ENCODE results near the gene ZBP1. TPM values are rescaled to one million over a fixed set of nuclear protein-coding genes. Genes with fewer than 3 reads are reported as not detected.

The ZBP1 gene
- total RNA-seq, 1 experiment from 2014 or later, result not detected

GRCh38 chr20:57619051-57619831 lies 985 bp downstream of the ZBP1 start:
- peak; percentile 42 for DNase-seq (ENCODE audit: low read depth)

GRCh38 chr20:57618764-57619050 lies 1.5 kb downstream of the ZBP1 start:
- no peak for DNase-seq (ENCODE audit: low read depth)

- peak; percentile 61 for DNase-seq (ENCODE audit: low read depth)
These were observed 2.0 kb downstream of the ZBP1 start for GRCh38 chr20:57618091-57618763.

- no peak for DNase-seq (ENCODE audit: low read depth)
These were observed 3.0 kb downstream of the ZBP1 start for GRCh38 chr20:57617079-57617795.

GRCh38 chr20:57616143-57616951 lies 3.9 kb downstream of the ZBP1 start:
- DNase-seq (ENCODE audit: low read depth), result no peak

GRCh38 chr20:57615445-57615811 lies 4.8 kb downstream of the ZBP1 start:
- DNase-seq (ENCODE audit: low read depth), result no peak

- DNase-seq (ENCODE audit: low read depth), result no peak
These were observed 5.5 kb downstream of the ZBP1 start for GRCh38 chr20:57614490-57615444.

- DNase-seq (ENCODE audit: low read depth), result no peak
These were observed 6.7 kb downstream of the ZBP1 start for GRCh38 chr20:57613481-57613921.

GRCh38 chr20:57612916-57613315 lies 7.3 kb downstream of the ZBP1 start:
- DNase-seq (ENCODE audit: low read depth), result no peak

GRCh38 chr20:57612436-57612835 lies 7.8 kb downstream of the ZBP1 start:
- no peak for DNase-seq (ENCODE audit: low read depth)

GRCh38 chr20:57611586-57612311 lies 8.5 kb downstream of the ZBP1 start:
- DNase-seq (ENCODE audit: low read depth), result no peak

GRCh38 chr20:57610261-57610952 lies 9.8 kb downstream of the ZBP1 start:
- no peak for DNase-seq (ENCODE audit: low read depth)

GRCh38 chr20:57609842-57610167 lies 10.4 kb downstream of the ZBP1 start:
- no peak for DNase-seq (ENCODE audit: low read depth)

GRCh38 chr20:57609086-57609841 lies 11.0 kb downstream of the ZBP1 start:
- DNase-seq (ENCODE audit: low read depth), result no peak

- DNase-seq (ENCODE audit: low read depth), result no peak
These were observed 11.7 kb downstream of the ZBP1 start for GRCh38 chr20:57608516-57608915.

- DNase-seq (ENCODE audit: low read depth), result no peak
These were observed 14.3 kb downstream of the ZBP1 start for GRCh38 chr20:57605878-57606277.

- no peak for DNase-seq (ENCODE audit: low read depth)
These were observed 15.2 kb downstream of the ZBP1 start for GRCh38 chr20:57605045-57605444.

GRCh38 chr20:57603120-57603519 lies 17.1 kb downstream of the ZBP1 start:
- DNase-seq (ENCODE audit: low read depth), result no peak

- no peak for DNase-seq (ENCODE audit: low read depth)
These were observed 18.5 kb downstream of the ZBP1 start for GRCh38 chr20:57601737-57602136.
